GM19372 (cell line): ENCODE data around the gene GAS5.
"Not testable (repeated sequence)": the region's sequence is repeated elsewhere in the genome, so short reads cannot be mapped to it uniquely, and the experiment has no call there.

ENCODE experiments used
- ATAC-seq: cut with Tn5 transposase; IDR thresholded peaks from one replicate; pipeline ENCODE4 v1.9.1; 2021; ENCODE audit warnings: mild to moderate bottlenecking, low read depth, moderate library complexity; ENCODE audit not compliant: unreplicated experiment

The GAS5 gene

DNA sequence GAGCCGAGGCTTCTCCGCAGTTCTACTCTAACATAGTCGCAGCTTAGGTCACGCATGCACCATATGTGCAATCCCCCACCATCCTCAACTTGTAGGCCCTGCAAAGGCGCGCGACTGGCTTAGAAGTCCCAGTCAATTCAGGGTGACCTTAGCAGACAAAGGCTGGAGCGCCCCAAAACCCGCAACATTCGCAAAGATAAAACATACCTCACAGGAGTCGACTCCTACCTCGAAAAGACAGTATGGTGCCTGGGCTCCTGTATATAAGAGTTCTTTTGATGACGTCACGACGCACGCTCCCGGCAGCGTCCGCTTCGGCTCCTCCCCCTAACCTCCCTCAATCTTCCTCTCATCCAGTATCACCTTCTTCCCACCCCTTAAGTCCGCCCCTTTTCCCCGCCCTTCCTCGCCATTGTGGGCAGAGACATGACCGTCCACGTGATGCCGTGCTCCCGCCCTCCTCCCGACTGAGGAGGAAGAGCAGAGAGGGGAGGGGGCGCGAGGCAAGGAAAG is at the start of gene GAS5:
GAS5 (minus strand) TSS at position 237 of the 513 bp plus-strand sequence.
- ATAC-seq = peak; percentile 63

DNA sequence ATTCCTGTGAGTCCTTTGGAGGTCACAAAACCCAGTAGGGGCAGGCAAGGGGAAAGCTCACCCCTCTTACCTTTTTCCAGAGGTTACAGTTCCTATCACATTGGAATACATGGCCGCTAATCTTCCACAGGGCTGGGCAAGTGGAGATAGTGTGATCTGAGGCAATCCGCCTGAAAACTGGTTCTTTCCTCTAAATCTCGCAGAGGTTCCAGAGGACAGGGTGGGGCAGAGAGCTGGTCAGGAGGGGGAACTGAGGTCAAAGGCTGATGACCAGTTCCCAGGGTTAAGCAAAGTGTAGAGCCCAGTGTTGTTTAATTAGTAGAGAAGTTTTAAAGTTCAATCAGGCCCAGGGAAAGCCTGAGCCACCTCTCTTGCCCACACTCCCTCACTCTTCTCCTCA is 49.4 kb upstream of the GAS5 start, which contains the start of gene SERPINC1:
SERPINC1 (minus strand) TSS at position 179 of the 400 bp plus-strand sequence; CDS start at position 111, 68 bp downstream.
- ATAC-seq = no peak

DNA sequence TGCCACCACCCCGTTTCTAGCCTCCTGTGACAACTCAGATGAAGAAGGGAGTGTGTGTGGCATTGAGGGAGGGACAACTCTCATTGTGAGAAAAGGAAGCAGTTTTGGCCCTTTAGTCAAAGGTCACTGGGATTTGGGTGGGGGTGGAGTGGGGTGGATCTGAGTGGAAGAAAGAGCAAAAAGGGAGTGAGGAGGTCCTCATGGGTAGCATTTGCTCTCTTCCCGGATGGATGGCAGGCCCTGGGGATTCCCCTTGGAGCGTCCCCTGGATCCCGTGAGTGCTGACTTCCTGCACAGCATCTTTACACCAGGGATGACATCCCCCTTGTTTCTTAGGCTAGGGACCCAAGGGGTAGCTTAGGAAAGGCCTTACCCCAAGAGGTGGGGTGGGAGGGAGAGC is 48.9 kb upstream of the GAS5 start:
- no peak for ATAC-seq

DNA sequence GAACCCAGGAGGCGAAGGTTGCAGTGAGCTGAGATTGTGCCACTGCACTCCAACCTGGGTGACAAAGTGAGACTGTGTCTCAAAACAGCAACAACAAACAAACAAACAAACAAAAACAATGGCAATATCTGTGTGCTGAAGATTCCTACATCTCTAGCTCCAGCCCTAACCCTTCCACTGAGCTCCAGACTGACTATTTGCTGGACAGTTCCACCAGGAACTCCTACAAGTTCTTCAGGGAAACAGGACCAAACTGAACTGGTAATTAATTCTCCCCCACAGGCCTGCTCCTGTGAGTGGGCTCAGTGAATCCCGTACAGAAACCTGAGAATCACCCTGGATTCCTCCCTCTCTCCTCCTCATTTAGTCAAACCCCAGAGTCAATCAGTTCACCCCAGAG is 47.8 kb upstream of the GAS5 start:
- ATAC-seq = no peak

DNA sequence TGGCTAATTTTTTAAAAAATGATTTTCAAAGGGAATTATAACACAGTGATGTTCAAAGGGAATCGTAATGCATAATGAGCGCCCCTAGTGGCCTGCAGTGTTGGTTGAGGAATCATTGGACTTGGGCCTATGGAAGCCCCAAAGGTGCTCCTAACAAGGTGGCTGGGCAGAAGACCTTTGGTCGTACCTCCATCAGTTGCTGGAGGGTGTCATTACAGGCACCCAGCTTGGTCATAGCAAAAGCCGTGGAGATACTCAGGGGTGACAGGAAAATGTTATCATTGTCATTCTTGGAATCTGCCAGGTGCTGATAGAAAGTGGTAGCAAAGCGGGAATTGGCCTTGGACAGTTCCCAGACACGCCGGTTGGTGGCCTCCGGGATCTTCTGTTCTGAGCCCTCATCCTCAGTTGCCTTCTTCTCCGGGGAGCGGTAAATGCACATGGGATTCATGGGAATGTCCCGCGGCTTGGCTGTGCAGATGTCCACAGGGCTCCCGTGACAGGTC is 46.6 kb upstream of the GAS5 start:
- ATAC-seq = no peak

DNA sequence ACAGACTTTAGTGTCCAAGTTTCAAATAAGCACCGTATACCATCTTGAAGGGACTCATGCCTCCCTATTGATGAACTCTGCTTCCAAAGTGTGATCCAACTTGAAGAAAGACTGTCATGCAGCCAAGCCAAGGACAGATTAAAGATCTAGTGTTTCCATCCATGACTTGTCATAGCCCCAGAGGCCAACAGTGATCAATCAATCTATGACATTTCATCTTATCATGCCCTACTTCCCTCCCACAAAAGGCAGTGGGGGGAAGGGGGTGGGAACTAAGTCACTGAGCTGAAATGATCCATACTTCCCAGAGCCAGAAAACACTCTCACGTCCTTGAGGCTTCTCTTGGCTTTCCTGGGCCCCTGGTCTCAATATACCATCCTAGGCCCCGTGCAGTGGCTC is 45.3 kb upstream of the GAS5 start:
- ATAC-seq = no peak

DNA sequence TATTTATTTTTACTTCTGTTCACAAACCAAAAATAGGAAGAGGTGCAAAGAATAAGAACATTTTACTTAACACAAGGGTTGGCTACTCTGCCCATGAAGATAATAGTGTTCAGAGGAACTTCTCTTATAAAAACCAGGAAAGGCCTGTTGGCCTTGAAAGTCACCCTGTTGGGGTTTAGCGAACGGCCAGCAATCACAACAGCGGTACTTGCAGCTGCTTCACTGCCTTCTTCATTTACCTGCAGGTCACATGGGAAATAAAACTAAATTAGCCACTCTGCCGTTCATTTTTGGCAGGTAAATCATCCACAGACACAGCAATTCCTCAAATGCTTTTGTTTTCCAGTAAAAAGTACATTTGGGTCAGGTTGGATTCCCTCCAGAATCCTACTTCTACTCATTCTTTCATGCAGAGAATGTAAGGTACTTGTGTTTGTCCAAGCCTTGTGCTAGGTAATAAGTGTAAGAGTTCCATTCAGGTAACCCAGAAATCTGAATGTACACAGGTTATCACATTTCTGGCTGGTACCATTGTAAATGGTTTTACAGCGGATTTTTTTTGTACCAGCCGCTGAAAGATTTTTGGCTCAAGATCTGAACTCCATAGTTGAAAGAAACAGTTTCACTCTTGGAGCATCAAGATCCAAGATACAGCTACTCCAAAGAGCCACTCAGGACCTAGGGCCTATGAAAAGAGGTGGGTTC is 36.2 kb upstream of the GAS5 start:
- no peak for ATAC-seq

DNA sequence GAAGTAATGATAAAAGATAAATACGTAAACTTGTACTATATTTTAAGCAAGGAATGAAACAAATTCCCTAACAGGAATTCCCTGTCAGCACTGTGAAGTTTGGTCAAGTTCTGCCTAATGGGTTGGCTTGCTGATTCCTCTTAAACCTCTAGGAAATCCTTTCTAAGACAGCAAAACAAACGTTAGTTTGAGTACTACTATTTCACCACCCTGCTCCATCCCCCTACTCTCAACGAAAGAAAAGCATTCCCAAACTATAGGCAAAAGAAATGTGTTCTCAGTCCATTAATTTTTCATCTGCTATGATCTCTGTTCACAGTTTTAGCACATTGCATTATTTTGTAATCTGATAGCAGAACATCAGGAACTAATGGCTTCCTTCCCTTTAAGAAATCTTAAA is 33.2 kb upstream of the GAS5 start:
- no peak for ATAC-seq

DNA sequence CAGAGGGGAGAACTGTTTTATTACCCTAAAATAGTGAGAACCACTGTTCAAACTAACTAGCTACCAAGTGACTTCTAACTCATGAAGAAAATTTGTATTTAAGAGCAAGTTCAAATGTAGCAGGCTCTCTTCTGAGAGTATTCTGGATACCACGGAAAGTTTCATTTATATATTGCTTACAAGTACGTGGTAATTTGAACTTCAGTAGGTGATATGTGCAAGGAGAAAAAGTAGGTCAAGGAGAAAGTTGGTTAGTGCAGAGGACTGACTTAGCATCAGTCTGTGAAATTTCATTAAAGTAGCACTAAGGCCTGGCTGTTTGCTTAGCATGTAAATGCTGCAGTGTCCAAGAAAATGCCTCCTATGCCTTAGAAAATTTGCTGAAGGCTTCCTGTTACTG is 32.6 kb upstream of the GAS5 start:
- ATAC-seq = no peak

DNA sequence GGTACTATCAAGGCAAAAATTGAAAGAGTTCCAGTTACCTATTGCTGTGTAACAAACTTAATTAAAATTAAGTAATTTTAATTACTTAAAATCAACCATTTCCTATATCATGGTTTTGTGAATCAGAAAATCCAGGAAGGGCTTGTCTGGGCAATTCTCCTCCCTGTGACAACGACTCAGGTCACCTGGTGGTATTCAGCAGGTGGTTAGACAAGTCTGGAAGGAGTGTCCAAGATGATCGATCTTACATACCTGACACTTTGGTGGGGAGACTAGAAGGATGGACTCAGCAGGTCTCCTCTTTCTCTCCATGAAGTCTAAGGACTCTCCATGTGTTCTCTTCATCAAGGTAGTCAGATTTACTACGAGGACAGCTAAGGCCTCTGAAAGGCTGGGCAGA is 26.4 kb upstream of the GAS5 start:
- ATAC-seq = no peak

DNA sequence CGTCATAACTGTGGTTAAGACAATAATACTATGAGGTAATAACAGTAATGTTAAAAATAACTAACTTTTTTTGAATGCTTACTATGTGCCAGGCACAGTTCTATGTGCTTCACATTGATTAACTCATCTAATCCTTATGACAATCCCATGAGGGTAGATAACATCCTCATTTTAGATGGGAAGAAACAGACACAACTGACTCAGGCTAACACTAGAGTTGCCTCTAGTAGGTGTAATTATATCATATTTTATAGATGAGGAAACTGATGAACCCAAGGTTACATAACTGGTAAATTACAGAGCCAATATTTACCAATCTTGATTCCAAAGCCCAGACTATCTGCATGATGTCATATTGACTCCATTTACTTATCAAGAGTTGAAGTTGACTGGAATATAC is 25.8 kb upstream of the GAS5 start:
- ATAC-seq = no peak

DNA sequence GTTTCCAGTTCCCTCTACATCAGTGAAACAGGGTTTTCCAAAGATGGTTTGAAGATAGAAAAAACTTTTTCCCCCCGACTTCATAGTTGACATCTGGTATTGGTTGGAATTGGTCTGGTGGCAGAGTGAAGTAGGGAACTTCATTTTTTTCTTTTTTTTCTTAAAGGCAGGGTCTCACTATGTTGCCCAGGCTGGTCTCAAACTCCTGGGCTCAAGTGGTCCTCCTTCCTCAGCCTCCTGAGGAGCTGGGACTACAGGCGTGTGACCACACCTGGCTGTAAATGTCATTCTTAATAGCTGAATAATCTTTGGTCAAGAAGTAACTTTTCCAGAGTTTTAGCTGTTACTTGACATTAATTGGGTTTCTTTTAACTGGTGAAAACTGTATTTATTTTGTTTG is 22.1 kb upstream of the GAS5 start:
- ATAC-seq = no peak

DNA sequence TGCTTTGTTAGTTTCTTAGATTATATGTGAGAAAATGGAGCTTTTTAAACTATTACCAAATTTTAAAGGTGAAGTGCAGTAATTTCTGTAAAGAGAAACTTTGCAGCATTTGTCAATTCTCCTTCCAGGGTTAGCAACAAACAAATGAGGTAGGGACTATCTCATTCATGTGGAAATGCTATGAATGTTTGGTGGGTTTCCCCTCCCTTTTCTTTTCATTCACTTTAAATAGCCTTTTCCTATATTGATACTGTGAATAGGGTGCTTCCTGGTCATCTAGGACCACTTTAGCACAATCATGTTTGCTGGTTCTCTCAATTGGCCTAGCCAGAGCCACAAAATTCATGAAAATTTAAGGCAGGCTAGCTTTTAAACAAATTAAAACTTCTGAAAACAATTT is 21.0 kb upstream of the GAS5 start:
- no peak for ATAC-seq

DNA sequence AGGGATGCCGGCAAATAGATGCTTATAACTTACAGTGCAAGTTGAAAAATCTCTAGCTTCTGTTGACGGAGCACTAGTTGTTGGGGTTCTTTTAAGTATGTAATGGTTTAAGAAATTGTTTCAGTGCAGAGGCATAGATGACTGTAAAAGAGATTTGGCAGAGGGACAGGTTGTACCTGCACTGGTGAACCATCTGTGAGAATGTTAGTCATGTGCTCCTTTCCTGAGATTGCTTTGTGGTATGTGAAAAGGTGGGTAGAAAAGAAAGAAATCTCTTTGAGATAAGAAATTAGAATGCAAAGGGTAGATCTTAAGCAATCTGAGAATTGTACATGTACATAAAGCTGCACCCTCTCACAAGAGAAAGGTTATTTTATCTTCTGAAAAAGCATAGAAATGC is 19.8 kb upstream of the GAS5 start:
- ATAC-seq = no peak

DNA sequence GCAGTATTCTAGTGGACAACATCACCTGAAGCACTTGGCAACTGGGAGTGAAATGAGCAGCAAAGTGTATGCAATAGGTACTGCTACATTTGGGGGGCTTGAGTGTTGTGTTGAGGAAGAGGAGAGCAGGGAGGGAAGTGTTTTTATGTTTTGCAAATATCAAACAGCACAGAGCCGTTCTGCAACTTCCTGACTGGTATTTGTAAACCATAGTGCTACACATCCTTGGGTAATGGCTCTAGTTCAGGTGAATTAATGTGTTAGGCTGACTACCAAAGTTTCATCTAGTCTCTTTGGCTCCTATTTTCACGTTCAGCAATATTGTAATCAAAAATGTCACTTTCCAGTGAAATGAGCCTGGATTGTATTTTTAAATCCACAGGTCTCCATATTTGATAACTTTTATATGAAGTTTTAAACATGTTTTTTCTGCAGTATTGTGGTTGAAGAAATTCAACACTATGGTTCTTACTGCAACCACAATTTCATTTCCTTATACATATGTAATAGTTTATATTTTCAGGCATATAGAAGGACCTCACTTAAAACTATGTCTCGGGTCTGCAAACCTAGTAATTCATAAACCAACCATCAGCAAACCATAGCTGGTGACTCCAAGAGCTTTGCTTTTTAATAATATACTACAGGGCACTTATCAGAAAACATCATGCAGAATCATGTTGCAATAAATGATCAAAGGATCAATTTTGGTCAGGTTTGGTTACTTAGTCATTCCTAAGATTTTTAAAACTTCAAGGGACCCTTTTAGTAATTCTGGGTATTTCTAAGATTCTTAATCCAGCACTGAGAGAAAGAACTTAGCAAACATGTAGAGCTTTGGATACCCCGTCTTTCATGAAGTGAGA is 19.2 kb upstream of the GAS5 start:
- no peak for ATAC-seq

DNA sequence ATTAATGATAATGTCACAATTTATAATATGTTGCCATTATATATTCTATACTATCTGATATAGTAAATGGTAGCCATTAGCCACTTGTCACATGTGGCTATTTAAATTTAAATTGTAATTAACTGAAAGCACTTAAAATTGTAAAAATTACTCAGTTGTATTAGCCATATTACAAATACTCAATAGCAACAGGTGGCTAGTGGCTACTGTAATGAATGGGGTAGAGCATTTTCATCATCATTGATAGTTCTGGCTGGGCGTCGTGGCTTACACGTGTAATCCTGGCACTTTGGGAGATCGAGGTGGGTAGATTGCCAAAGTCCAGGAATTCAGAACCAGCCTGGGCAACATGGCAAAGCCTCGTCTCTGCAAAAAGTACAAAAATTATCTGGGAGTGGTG is 16.9 kb upstream of the GAS5 start:
- no peak for ATAC-seq

DNA sequence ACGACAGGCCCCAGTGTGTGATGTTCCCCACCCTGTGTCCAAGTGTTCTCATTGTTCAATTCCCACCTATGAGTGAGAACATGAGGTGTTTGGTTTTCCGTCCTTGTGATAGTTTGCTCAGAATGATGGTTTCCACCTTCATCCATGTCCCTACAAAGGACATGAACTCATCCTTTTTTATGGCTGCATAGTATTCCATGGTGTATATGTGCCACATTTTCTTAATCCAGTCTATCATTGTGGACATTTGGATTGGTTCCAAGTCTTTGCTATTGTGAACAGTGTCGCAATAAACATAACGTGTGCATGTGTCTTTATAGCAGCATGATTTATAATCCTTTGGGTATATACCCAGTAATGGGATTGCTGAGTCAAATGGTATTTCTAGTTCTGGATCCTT is 13.3 kb upstream of the GAS5 start:
- ATAC-seq = not testable (repeated sequence)

DNA sequence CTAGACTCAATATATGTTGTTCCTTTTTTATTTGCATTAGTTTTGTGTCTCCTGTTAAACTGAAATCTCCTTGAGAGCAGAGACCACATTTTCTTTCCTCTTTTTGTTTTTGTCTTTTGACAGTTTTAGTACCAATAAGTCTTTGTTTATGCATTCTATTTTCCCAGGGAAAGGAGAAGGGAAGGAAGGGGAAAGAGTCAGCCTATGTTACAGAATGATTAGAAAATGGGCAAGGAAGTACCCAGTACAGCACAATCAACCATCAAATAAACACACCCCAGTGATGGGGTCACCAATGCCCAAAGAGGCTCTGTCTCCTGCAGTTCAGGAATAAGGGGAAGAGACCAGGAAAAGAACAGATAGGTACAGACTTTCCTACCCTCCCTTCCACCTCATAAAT is 10.5 kb upstream of the GAS5 start:
- no peak for ATAC-seq

DNA sequence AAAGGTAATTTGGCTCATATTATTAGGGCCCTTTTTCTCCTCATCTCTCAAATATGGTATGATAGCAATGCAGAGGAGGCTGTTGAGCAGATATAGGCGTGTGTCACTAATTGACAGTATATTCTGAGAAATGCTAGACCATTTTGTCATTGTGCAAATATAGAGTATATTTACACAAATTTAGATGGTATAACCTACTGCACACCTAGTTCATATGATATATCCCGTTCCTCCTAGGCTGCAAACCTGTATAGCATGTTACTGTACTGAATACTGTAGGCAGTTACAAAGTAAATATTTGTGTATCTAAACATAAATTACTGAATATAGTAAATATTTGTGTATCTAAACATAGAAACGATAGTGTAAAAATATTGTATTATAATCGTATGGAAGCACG is 8.9 kb upstream of the GAS5 start:
- no peak for ATAC-seq

DNA sequence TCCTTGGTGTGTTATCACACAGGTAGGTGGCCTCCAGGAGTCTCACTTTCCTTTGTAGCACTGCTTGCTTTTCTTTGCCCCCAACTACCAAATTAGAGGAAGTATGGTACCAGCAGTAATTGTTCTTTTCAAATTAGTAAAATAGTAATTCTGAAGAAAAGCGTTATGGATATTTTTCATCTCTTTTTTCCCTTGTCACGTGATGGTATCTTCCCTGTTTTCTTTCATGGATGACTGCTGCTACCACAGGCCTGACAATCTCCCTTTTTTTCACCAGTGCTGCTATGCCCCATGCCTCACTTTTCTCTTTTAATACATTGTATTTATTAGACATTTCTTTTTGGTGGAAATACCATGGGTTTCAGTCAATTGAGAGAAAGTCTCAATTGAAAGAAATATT is 3.7 kb upstream of the GAS5 start:
- ATAC-seq = no peak

DNA sequence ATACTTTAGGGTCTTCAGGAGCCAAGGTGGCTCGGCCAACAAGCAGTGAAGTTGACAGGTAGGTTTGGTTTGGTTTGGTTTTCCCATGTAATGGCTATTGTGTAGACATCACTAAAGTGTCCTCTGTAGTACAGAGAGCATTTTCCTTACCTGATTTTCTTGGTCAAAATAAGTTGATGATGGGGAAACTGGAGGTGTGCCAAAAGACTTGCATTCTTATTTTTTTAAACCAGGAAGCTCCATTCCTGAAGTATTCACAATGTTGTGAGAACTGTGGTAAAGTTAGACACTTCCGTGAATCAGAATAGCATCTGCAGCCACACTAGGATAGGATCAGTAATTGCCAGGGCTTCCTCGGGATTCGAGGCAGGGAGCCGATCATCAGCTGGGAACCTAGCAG is 3.3 kb upstream of the GAS5 start:
- no peak for ATAC-seq
